Measurements from ENCODE around the gene ABI3. TPM values are rescaled to one million over a fixed set of nuclear protein-coding genes. Genes with fewer than 3 reads are reported as not detected.

The ABI3 gene
- total and polyA plus RNA-seq, 8 donors: 6.5 to 23.8 (median 9.9) TPM

GRCh38 chr17:49229805-49230600 lies 19.5 kb downstream of the ABI3 start:
- ATAC-seq (no peak), DNase-seq (peak in 1 of 4 donors; percentile 82)
- TF ChIP-seq CTCF (IDR thresholded peaks at IDR 0.05): no peak
- Histone ChIP-seq H3K27ac (no peak overlapping the region), H3K4me1 (peaks cover 9 to 31% of the 10 kb centered on the region in 2 donors), H3K4me3 (peak overlapping the region; percentile 39 to 65), H3K9me3 (no peaks in the 10 kb centered on the region), H3K27me3 (peaks cover 17 to 59% of the 10 kb centered on the region in 2 donors), H3K36me3 (no peaks in the 10 kb centered on the region)
- intact Hi-C loops (cut with DNase I): no loop called here

- intact Hi-C loops (cut with DNase I): no loop called here
- ATAC-seq: peak; percentile 96
- Histone ChIP-seq H3K36me3 (no peaks in the 10 kb centered on the region), H3K4me3 (peak within 1 kb of the TSS; percentile 39 to 65), H3K4me1 (peaks cover 9 to 39% of the 10 kb centered on the region in 2 donors), H3K9me3 (no peaks in the 10 kb centered on the region), H3K27ac (peak within 1 kb of the TSS in 1 of 2 donors; percentile 76), H3K27me3 (peaks cover 10 to 50% of the 10 kb centered on the region in 2 donors)
- TF ChIP-seq CTCF (IDR thresholded peaks at IDR 0.05): no peak
- DNase-seq: peak; percentile 75 to 95 (median 89)
These were observed 20.4 kb downstream of the ABI3 start, which contains the start of gene PHOSPHO1 for GRCh38 chr17:49230636-49231562. Gene PHOSPHO1, minus strand, starts transcription at chr17:49230787. Its CDS starts 4,096 bp downstream, at chr17:49226691.

- intact Hi-C loops (cut with DNase I): no loop called here
- ATAC-seq (no peak), DNase-seq (no peak)
- H3K36me3 ChIP-seq: no peaks in the 10 kb centered on the region
- H3K4me3 ChIP-seq: peak overlapping the region in 1 of 2 donors; percentile 65
- H3K27ac ChIP-seq: no peak overlapping the region
- no peak for TF ChIP-seq CTCF (IDR thresholded peaks at IDR 0.05)
- no peaks in the 10 kb centered on the region for H3K9me3 ChIP-seq
- peaks cover 10 to 44% of the 10 kb centered on the region in 2 donors for H3K27me3 ChIP-seq
- peaks cover 9 to 43% of the 10 kb centered on the region in 2 donors for H3K4me1 ChIP-seq
These were observed 21.0 kb downstream of the ABI3 start for GRCh38 chr17:49231563-49231894.

- ATAC-seq (no peak), DNase-seq (no peak)
- TF ChIP-seq CTCF (IDR thresholded peaks at IDR 0.05): no peak
- Histone ChIP-seq H3K9me3 (no peaks in the 10 kb centered on the region), H3K4me3 (no peak overlapping the region), H3K4me1 (peaks cover 8 to 40% of the 10 kb centered on the region in 2 donors), H3K36me3 (no peaks in the 10 kb centered on the region), H3K27me3 (peaks cover 7 to 23% of the 10 kb centered on the region in 2 donors), H3K27ac (peak overlapping the region in 1 of 2 donors; percentile 91)
- intact Hi-C loops (cut with DNase I): no loop called here
These were observed 24.1 kb downstream of the ABI3 start for GRCh38 chr17:49234509-49235080.
